Smooth muscle cell (in vitro differentiated cells): ENCODE data around the gene HYI. TPM values are rescaled to one million over a fixed set of nuclear protein-coding genes. Genes with fewer than 3 reads are reported as not detected.

Source experiments
- DNase-seq: peaks from one replicate; lab custom pipeline; 2025; ENCODE audit not compliant: unreplicated experiment; lab: John Stamatoyannopoulos, UW
- H2AFZ ChIP-seq: fragments of 200-600 bp; sonication (generic); 2 replicates; pipeline ENCODE4 v1.6.0; 2016; ENCODE audit warnings: antibody characterized with exemption, low read depth, mild to moderate bottlenecking
- H3F3A ChIP-seq: fragments of 200-600 bp; sonication (generic); 2 replicates; pipeline ENCODE4 v1.6.0; 2017; ENCODE audit warnings: antibody characterized with exemption, low read depth
- H3K27ac ChIP-seq: fragments of 200-600 bp; sonication (generic); 2 replicates; pipeline ENCODE4 v1.5.1; 2016; ENCODE audit warnings: low read depth, mild to moderate bottlenecking
- H3K27me3 ChIP-seq: fragments of 200-600 bp; sonication (generic); 2 replicates; pipeline ENCODE4 v1.6.1; 2016; ENCODE audit warnings: low read depth, mild to moderate bottlenecking
- H3K36me3 ChIP-seq: fragments of 200-600 bp; sonication (generic); 2 replicates; pipeline ENCODE4 v1.5.1; 2016; ENCODE audit warnings: low read depth
- H3K4me1 ChIP-seq: fragments of 200-600 bp; sonication (generic); 2 replicates; pipeline ENCODE4 v1.5.1; 2016; ENCODE audit warnings: low read depth
- H3K4me2 ChIP-seq: fragments of 200-600 bp; sonication (generic); 2 replicates; pipeline ENCODE4 v1.6.0; 2016; ENCODE audit warnings: mild to moderate bottlenecking
- H3K4me3 ChIP-seq: fragments of 200-600 bp; sonication (generic); 2 replicates; pipeline ENCODE4 v1.5.1; 2016; ENCODE audit warnings: mild to moderate bottlenecking
- H3K79me2 ChIP-seq: fragments of 200-600 bp; sonication (generic); 2 replicates; pipeline ENCODE4 v1.6.0; 2016; ENCODE audit warnings: low read depth, mild to moderate bottlenecking
- H3K9ac ChIP-seq: fragments of 200-600 bp; sonication (generic); 2 replicates; pipeline ENCODE4 v1.6.0; 2016; ENCODE audit warnings: low read depth
- H3K9me3 ChIP-seq: fragments of 200-600 bp; sonication (generic); replicated peaks from 2 replicates; pipeline ENCODE4 v1.5.1; 2016; ENCODE audit warnings: low read depth
- H4K20me1 ChIP-seq: fragments of 200-600 bp; sonication (generic); 2 replicates; pipeline ENCODE4 v1.6.0; 2016; ENCODE audit warnings: low read depth
- WGBS: methylation state at CpG from one replicate; pipeline ENCODE4 v1.1.7; 2016; ENCODE audit warnings: low lambda C conversion rate; 5-methylcytosine and 5-hydroxymethylcytosine counted together
- polyA plus RNA-seq: library from polyadenylated mRNA; unstranded; fragments of >200 nt; fragmentation: Nextera tagmentation; extraction: Ambion mirVana; gene quantifications from 2 replicates; pipeline ENCODE4 v1.2.1, GENCODE V29; 2016
- total RNA-seq: library from RNA; depleted of rRNA; stranded (reverse); fragments of >200 nt; gene quantifications from 2 replicates; pipeline ENCODE4 v1.2.3, GENCODE V29; 2014
- TF ChIP-seq, protein P1 (sequence below): fragments of 200-600 bp; sonication (generic); IDR thresholded peaks from 2 replicates; pipeline ENCODE4 v1.5.1; 2017; ENCODE audit warnings: borderline replicate concordance, mild to moderate bottlenecking, antibody characterized with exemption; ENCODE audit not compliant: insufficient read depth, poor library complexity, severe bottlenecking

HYI gene
- total and polyA plus RNA-seq, 2 experiments from 2014 or later = 19.5 to 19.8 TPM

- WGBS = 96% methylated on average over 13 of the region's 13 CpGs
- H3K4me1 ChIP-seq = no peaks in the 10 kb centered on the region
- no peak overlapping the region for H3K9ac ChIP-seq
- H3K4me3 ChIP-seq = no peak overlapping the region
- TF ChIP-seq, protein P1, sequence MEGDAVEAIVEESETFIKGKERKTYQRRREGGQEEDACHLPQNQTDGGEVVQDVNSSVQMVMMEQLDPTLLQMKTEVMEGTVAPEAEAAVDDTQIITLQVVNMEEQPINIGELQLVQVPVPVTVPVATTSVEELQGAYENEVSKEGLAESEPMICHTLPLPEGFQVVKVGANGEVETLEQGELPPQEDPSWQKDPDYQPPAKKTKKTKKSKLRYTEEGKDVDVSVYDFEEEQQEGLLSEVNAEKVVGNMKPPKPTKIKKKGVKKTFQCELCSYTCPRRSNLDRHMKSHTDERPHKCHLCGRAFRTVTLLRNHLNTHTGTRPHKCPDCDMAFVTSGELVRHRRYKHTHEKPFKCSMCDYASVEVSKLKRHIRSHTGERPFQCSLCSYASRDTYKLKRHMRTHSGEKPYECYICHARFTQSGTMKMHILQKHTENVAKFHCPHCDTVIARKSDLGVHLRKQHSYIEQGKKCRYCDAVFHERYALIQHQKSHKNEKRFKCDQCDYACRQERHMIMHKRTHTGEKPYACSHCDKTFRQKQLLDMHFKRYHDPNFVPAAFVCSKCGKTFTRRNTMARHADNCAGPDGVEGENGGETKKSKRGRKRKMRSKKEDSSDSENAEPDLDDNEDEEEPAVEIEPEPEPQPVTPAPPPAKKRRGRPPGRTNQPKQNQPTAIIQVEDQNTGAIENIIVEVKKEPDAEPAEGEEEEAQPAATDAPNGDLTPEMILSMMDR = no peak
- no peaks in the 10 kb centered on the region for H4K20me1 ChIP-seq
- H3K36me3 ChIP-seq = peaks cover 14% of the 10 kb centered on the region
- no peaks in the 10 kb centered on the region for H3K27me3 ChIP-seq
- no peak overlapping the region for H3K27ac ChIP-seq
- H2AFZ ChIP-seq = no peak overlapping the region
- DNase-seq = no peak
- H3K4me2 ChIP-seq = no peak overlapping the region
- no peaks in the 10 kb centered on the region for H3K9me3 ChIP-seq
- no peaks in the 10 kb centered on the region for H3K79me2 ChIP-seq
- no peaks in the 10 kb centered on the region for H3F3A ChIP-seq
These were observed 33.9 kb downstream of the HYI start for GRCh38 chr1:43419627-43420425.

DNA sequence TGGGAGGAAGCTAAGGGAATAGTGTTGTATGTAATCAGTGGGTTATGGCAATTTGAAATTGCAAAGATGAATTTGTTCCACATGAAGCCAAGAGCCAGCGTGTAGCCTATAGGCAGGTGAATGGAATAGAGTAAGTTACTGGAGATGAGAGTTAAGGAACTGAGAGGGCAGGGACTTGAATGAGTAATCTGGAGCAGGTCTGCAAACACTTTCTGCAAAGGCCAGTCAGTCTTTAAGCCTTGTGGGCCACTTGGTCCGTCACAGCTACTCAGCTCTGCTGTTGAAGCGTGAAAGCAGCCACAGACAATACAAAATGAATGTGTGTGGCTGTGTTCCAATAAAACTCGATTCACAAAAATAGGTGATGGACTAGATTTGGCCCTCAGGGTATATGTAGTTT is 34.9 kb downstream of the HYI start:
- H3K27ac ChIP-seq = no peak overlapping the region
- H2AFZ ChIP-seq = no peak overlapping the region
- no peak for DNase-seq
- H3F3A ChIP-seq = no peaks in the 10 kb centered on the region
- no peak overlapping the region for H3K4me3 ChIP-seq
- no peaks in the 10 kb centered on the region for H3K27me3 ChIP-seq
- TF ChIP-seq, protein P1 = no peak
- H3K9me3 ChIP-seq = no peaks in the 10 kb centered on the region
- H3K4me1 ChIP-seq = no peaks in the 10 kb centered on the region
- H3K4me2 ChIP-seq = no peak overlapping the region
- H4K20me1 ChIP-seq = no peaks in the 10 kb centered on the region
- H3K36me3 ChIP-seq = peaks cover 14% of the 10 kb centered on the region
- H3K79me2 ChIP-seq = no peaks in the 10 kb centered on the region
- no peak overlapping the region for H3K9ac ChIP-seq
- WGBS = 94% methylated on average over 4 of the region's 4 CpGs

DNA sequence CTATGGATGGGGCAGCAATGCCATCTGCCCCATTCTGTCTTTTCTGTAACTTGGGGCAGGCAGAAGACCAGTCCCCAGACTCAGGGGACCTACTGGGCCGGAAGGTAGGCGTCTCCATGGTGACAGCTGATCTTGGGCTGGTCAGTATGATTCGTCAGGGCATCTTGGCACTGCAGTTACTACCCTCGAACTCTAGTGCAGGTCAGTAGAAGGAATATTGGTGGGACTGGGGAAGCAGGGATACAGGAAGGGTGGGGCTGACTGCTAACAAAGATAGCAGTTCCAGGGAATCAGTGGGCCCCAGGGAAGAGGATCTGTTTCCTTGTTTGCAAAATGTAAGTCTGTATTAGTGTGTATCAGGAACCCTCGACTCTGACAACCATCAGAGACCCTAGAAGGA is 37.8 kb downstream of the HYI start:
- Histone ChIP-seq H3K4me2 (no peak overlapping the region), H3K36me3 (peaks cover 14% of the 10 kb centered on the region), H3K27me3 (no peaks in the 10 kb centered on the region), H3K79me2 (no peaks in the 10 kb centered on the region), H3K4me1 (no peaks in the 10 kb centered on the region), H3F3A (no peaks in the 10 kb centered on the region), H2AFZ (no peak overlapping the region), H3K27ac (no peak overlapping the region), H3K9ac (no peak overlapping the region), H4K20me1 (no peaks in the 10 kb centered on the region), H3K9me3 (no peaks in the 10 kb centered on the region), H3K4me3 (no peak overlapping the region)
- DNase-seq = no peak
- TF ChIP-seq, protein P1 = no peak
- 91% methylated on average over 5 of the region's 5 CpGs for WGBS
